Endothelial cell of umbilical vein (primary cell): Measurements from ENCODE around the gene KIF3A.

Experiments used
- CTCF ChIP-seq, 2 donors: IDR thresholded peaks; 1 replicate in 1 of 2; 2 replicates in 1 of 2; pipeline ENCODE4 v1.5.1; 2011; ENCODE audit warnings: low read length in 2 of 2, mild to moderate bottlenecking in 2 of 2, moderate library complexity in 2 of 2, control low read depth in 1 of 2, inconsistent platforms in 1 of 2, low read depth in 1 of 2; ENCODE audit not compliant: insufficient read depth in 1 of 2; ENCODE audit errors: extremely low read depth in 1 of 2
- POLR2A ChIP-seq: IDR thresholded peaks from 2 replicates; pipeline ENCODE4 v1.6.1; 2012; ENCODE audit warnings: low read depth, mild to moderate bottlenecking, control low read depth, low read length
- POLR2AphosphoS5 ChIP-seq: IDR thresholded peaks from 2 replicates; pipeline ENCODE4 v1.6.1; 2012; ENCODE audit warnings: low read depth, mild to moderate bottlenecking, control low read depth, low read length, moderate library complexity; ENCODE audit not compliant: insufficient read depth

GRCh38 chr5:132675936-132676689, 61.2 kb downstream of the KIF3A start:
- no peak for TF ChIP-seq CTCF (IDR thresholded peaks at IDR 0.05; ENCODE audit: extremely low read depth in 1 of 2, insufficient read depth in 1 of 2, low read depth in 1 of 2, low read length in 2 of 2)
- TF ChIP-seq POLR2AphosphoS5, result no peak
- TF ChIP-seq POLR2A, result no peak
